ENCODE data around the gene IL2RA. TPM values are rescaled to one million over a fixed set of nuclear protein-coding genes. Genes with fewer than 3 reads are reported as not detected.

The IL2RA gene
- total and polyA plus RNA-seq, 7 experiments from 2014 or later, result 0.85 to 266 (median 3.3) TPM

- peaks cover 5 to 31% (median 13%) of the 10 kb centered on the region in 11 donors for H3K9me3 Mint-ChIP-seq
- Histone ChIP-seq H3K4me1 (ENCODE audit: control insufficient read depth in 2 of 2, insufficient read depth in 2 of 2, low read length in 2 of 2) (no peaks in the 10 kb centered on the region), H3K4me3 (ENCODE audit: low read length) (no peak overlapping the region), H3K9me3 (ENCODE audit: control insufficient read depth in 2 of 3, low read length in 3 of 3) (peaks cover 0 to 10% (median 0%) of the 10 kb centered on the region in 3 experiments), H3K27ac (ENCODE audit: low read depth, low read length) (no peak overlapping the region), H3K27me3 (ENCODE audit: control insufficient read depth in 2 of 2, insufficient read depth in 2 of 2, low read length in 2 of 2) (peaks cover 0 to 4% of the 10 kb centered on the region in 2 donors), H3K36me3 (ENCODE audit: control insufficient read depth in 2 of 3, insufficient read depth in 3 of 3, low read length in 3 of 3) (no peaks in the 10 kb centered on the region)
- H3K36me3 Mint-ChIP-seq, result peaks cover 0 to 18% (median 11%) of the 10 kb centered on the region in 5 donors
- CTCF ChIA-PET, result no interaction called here
- POLR2A ChIA-PET, result no interaction called here
- intact Hi-C loops (cut with micrococcal nuclease), result no loop called here
- ATAC-seq (no peak), DNase-seq (no peak)
- peaks cover 0 to 14% (median 0%) of the 10 kb centered on the region in 7 donors for H3K4me1 Mint-ChIP-seq
- H3K4me3 Mint-ChIP-seq, result no peak overlapping the region
- peaks cover 0 to 33% (median 0%) of the 10 kb centered on the region in 5 donors for H3K27me3 Mint-ChIP-seq
- H3K27ac Mint-ChIP-seq, result no peak overlapping the region
Observed at GRCh38 chr10:5991708-5992107, 70.5 kb downstream of the IL2RA start.

DNA sequence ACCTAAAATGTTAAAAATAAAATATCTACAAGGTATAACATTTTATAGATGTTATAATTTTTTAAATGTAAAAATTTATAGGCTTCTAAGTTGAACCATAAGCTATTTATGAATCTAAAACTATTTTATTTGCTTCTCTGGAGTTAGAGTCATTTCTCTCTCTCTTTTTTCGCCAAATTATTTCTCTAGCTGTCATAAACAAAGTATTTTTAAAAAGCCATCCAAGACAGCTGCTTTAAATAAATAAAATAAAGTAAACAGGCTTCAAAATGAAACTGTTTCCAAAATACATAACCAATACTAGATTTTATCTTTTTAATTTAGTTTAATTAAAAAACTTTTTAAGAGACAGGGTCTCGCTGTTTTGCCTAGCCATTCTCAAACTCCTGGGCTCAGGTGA lies 72.4 kb downstream of the IL2RA start:
- no peak overlapping the region for H3K27ac ChIP-seq (ENCODE audit: low read depth, low read length)
- no peak for ATAC-seq
- no peaks in the 10 kb centered on the region for H3K36me3 ChIP-seq (ENCODE audit: control insufficient read depth in 2 of 3, insufficient read depth in 3 of 3, low read length in 3 of 3)
- Mint-ChIP-seq H3K9me3 (peaks cover 5 to 31% (median 12%) of the 10 kb centered on the region in 11 donors), H3K4me3 (no peak overlapping the region), H3K4me1 (peaks cover 0 to 14% (median 0%) of the 10 kb centered on the region in 7 donors), H3K27ac (no peak overlapping the region), H3K36me3 (peaks cover 0 to 18% (median 11%) of the 10 kb centered on the region in 5 donors), H3K27me3 (peaks cover 0 to 20% (median 3%) of the 10 kb centered on the region in 5 donors)
- ChIA-PET POLR2A (no interaction called here), CTCF (no interaction called here)
- DNase-seq, result no peak
- intact Hi-C loops (cut with micrococcal nuclease), result no loop called here
- H3K9me3 ChIP-seq (ENCODE audit: control insufficient read depth in 2 of 3, low read length in 3 of 3), result peaks cover 0 to 10% (median 0%) of the 10 kb centered on the region in 3 experiments
- H3K27me3 ChIP-seq (ENCODE audit: control insufficient read depth in 2 of 2, insufficient read depth in 2 of 2, low read length in 2 of 2), result peaks cover 0 to 4% of the 10 kb centered on the region in 2 donors
- no peaks in the 10 kb centered on the region for H3K4me1 ChIP-seq (ENCODE audit: control insufficient read depth in 2 of 2, insufficient read depth in 2 of 2, low read length in 2 of 2)
- no peak overlapping the region for H3K4me3 ChIP-seq (ENCODE audit: low read length)

DNA sequence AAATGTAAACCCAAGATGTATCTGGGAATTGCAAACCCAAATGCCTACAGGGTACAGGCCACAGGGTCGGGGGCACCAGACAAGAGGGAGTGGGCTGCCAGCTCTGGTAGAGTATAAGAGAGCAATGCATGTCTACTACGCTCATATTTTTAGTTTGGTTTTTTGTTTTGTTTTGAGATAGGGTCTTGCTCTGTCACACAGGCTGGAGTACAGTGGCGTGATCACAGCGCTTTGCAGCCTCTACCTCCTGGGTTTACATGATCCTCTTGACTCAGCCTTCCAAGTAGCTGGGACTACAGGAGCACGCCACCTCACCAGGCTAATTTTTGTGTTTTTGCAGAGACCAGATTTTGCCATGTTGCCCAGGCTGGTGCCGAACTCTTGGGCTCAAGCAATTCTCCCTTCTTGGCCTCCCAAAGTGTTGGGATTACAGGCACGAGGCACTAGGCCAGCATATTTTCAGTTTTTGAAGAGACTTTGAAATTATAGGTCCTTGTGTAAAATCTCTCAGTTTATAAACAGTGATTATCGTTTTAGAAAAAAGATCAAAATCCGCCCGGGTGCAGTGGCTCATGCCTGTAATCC lies 73.7 kb downstream of the IL2RA start:
- Mint-ChIP-seq H3K27me3 (peaks cover 0 to 15% (median 5%) of the 10 kb centered on the region in 5 donors), H3K36me3 (peaks cover 0 to 18% (median 11%) of the 10 kb centered on the region in 5 donors), H3K4me1 (peaks cover 0 to 14% (median 0%) of the 10 kb centered on the region in 7 donors), H3K4me3 (no peak overlapping the region), H3K9me3 (peaks cover 5 to 25% (median 11%) of the 10 kb centered on the region in 11 donors), H3K27ac (peak overlapping the region in 1 of 9 donors; percentile 68)
- H3K9me3 ChIP-seq (ENCODE audit: control insufficient read depth in 2 of 3, low read length in 3 of 3), result peaks cover 0 to 10% (median 0%) of the 10 kb centered on the region in 3 experiments
- ATAC-seq (no peak), DNase-seq (no peak)
- intact Hi-C loops (cut with micrococcal nuclease), result no loop called here
- H3K36me3 ChIP-seq (ENCODE audit: control insufficient read depth in 2 of 3, insufficient read depth in 3 of 3, low read length in 3 of 3), result no peaks in the 10 kb centered on the region
- H3K27me3 ChIP-seq (ENCODE audit: control insufficient read depth in 2 of 2, insufficient read depth in 2 of 2, low read length in 2 of 2), result peaks cover 0 to 4% of the 10 kb centered on the region in 2 donors
- H3K27ac ChIP-seq (ENCODE audit: low read depth, low read length), result no peak overlapping the region
- H3K4me3 ChIP-seq (ENCODE audit: low read length), result no peak overlapping the region
- ChIA-PET POLR2A (no interaction called here), CTCF (no interaction called here)
- no peaks in the 10 kb centered on the region for H3K4me1 ChIP-seq (ENCODE audit: control insufficient read depth in 2 of 2, insufficient read depth in 2 of 2, low read length in 2 of 2)

GRCh38 chr10:5987747-5988146 lies 74.4 kb downstream of the IL2RA start:
- H3K4me1 Mint-ChIP-seq, result peaks cover 0 to 14% (median 0%) of the 10 kb centered on the region in 7 donors
- intact Hi-C loops (cut with micrococcal nuclease), result no loop called here

DNA sequence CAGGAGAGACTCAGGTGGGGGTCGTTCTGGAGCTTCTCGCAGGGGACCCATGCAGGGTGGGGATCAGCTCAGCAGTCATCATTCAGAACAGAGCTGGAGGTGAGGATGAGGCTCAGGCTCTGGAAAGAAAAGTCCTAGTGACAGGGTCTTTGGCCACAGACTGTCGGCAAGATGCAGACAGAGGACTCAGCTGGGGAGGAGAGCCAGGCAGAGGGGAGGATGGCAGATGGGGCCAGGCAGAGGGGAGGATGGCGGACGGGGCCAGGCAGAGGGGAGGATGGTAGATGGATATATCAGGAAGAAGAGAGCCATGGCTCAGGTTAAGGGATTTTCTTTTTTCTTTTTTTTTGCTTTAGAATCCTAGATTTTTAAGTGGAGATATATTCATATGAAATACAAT lies 77.1 kb downstream of the IL2RA start:
- POLR2A ChIA-PET, result interaction anchor here (0.6 to 1.4 kb wide), 2 partner anchors 9 to 420 kb away, joined by 4 read pairs; no protein-coding TSS in a partner anchor
- CTCF ChIA-PET, result no interaction called here
- Mint-ChIP-seq H3K4me1 (peaks cover 0 to 15% (median 0%) of the 10 kb centered on the region in 7 donors), H3K4me3 (no peak overlapping the region), H3K27me3 (peaks cover 0 to 21% (median 3%) of the 10 kb centered on the region in 5 donors), H3K9me3 (no peaks in the 10 kb centered on the region), H3K36me3 (peaks cover 0 to 1% (median 0%) of the 10 kb centered on the region in 5 donors), H3K27ac (no peak overlapping the region)
- no peak overlapping the region for H3K27ac ChIP-seq (ENCODE audit: low read depth, low read length)
- no peak for DNase-seq
- no peak overlapping the region for H3K4me3 ChIP-seq (ENCODE audit: low read length)
- no peak for ATAC-seq
- H3K9me3 ChIP-seq (ENCODE audit: control insufficient read depth in 2 of 3, low read length in 3 of 3), result no peaks in the 10 kb centered on the region
- intact Hi-C loops (cut with micrococcal nuclease), result no loop called here
- no peaks in the 10 kb centered on the region for H3K36me3 ChIP-seq (ENCODE audit: control insufficient read depth in 2 of 3, insufficient read depth in 3 of 3, low read length in 3 of 3)
- H3K27me3 ChIP-seq (ENCODE audit: control insufficient read depth in 2 of 2, insufficient read depth in 2 of 2, low read length in 2 of 2), result no peaks in the 10 kb centered on the region
- H3K4me1 ChIP-seq (ENCODE audit: control insufficient read depth in 2 of 2, insufficient read depth in 2 of 2, low read length in 2 of 2), result no peaks in the 10 kb centered on the region

More at GRCh38 chr10:5987747-5988146, 74.4 kb downstream of the IL2RA start:
- ChIA-PET POLR2A (interaction anchor here (0.7 kb wide), 1 partner anchor 68 kb away, joined by 3 read pairs; no protein-coding TSS in a partner anchor), CTCF (no interaction called here)
- ATAC-seq (no peak), DNase-seq (no peak)
- Histone ChIP-seq H3K9me3 (ENCODE audit: control insufficient read depth in 2 of 3, low read length in 3 of 3) (peaks cover 0 to 10% (median 0%) of the 10 kb centered on the region in 3 experiments), H3K4me1 (ENCODE audit: control insufficient read depth in 2 of 2, insufficient read depth in 2 of 2, low read length in 2 of 2) (no peaks in the 10 kb centered on the region), H3K36me3 (ENCODE audit: control insufficient read depth in 2 of 3, insufficient read depth in 3 of 3, low read length in 3 of 3) (no peaks in the 10 kb centered on the region), H3K27ac (ENCODE audit: low read depth, low read length) (no peak overlapping the region), H3K27me3 (ENCODE audit: control insufficient read depth in 2 of 2, insufficient read depth in 2 of 2, low read length in 2 of 2) (no peaks in the 10 kb centered on the region), H3K4me3 (ENCODE audit: low read length) (no peak overlapping the region)
- Mint-ChIP-seq H3K27ac (peak overlapping the region in 1 of 9 donors; percentile 68), H3K4me3 (peak overlapping the region in 1 of 10 donors; percentile 42), H3K27me3 (peaks cover 0 to 12% (median 3%) of the 10 kb centered on the region in 5 donors), H3K9me3 (peaks cover 4 to 18% (median 10%) of the 10 kb centered on the region in 11 donors), H3K36me3 (peaks cover 0 to 16% (median 11%) of the 10 kb centered on the region in 5 donors)

GRCh38 chr10:5983774-5984173 lies 78.4 kb downstream of the IL2RA start:
- Histone ChIP-seq H3K27ac (ENCODE audit: low read depth, low read length) (no peak overlapping the region), H3K4me3 (ENCODE audit: low read length) (no peak overlapping the region), H3K4me1 (ENCODE audit: control insufficient read depth in 2 of 2, insufficient read depth in 2 of 2, low read length in 2 of 2) (no peaks in the 10 kb centered on the region), H3K9me3 (ENCODE audit: control insufficient read depth in 2 of 3, low read length in 3 of 3) (no peaks in the 10 kb centered on the region), H3K36me3 (ENCODE audit: control insufficient read depth in 2 of 3, insufficient read depth in 3 of 3, low read length in 3 of 3) (no peaks in the 10 kb centered on the region), H3K27me3 (ENCODE audit: control insufficient read depth in 2 of 2, insufficient read depth in 2 of 2, low read length in 2 of 2) (no peaks in the 10 kb centered on the region)
- peaks cover 0 to 4% (median 0%) of the 10 kb centered on the region in 5 donors for H3K36me3 Mint-ChIP-seq
- H3K9me3 Mint-ChIP-seq, result no peaks in the 10 kb centered on the region
- peaks cover 0 to 25% (median 3%) of the 10 kb centered on the region in 5 donors for H3K27me3 Mint-ChIP-seq
- peaks cover 0 to 15% (median 0%) of the 10 kb centered on the region in 7 donors for H3K4me1 Mint-ChIP-seq
- intact Hi-C loops (cut with micrococcal nuclease), result no loop called here
- DNase-seq (no peak), ATAC-seq (no peak)
- no peak overlapping the region for H3K4me3 Mint-ChIP-seq
- no peak overlapping the region for H3K27ac Mint-ChIP-seq
- CTCF ChIA-PET, result no interaction called here
- POLR2A ChIA-PET, result no interaction called here
